Prostate gland (tissue), 1 donor: Measurements from ENCODE around the gene EFNA4.
A peak's percentile ranks its signal among the peaks of the same experiment; 100 is the strongest.

Experiments used
- POLR2A ChIP-seq: fragments of 450-650 bp; IDR thresholded peaks from one replicate; pipeline ENCODE4 v1.6.1; 2016; ENCODE audit warnings: antibody characterized with exemption, mild to moderate bottlenecking
- POLR2AphosphoS5 ChIP-seq: sonication (generic); formaldehyde crosslinking; IDR thresholded peaks from one replicate; pipeline ENCODE4 v1.6.1; 2017; ENCODE audit warnings: antibody characterized with exemption

GRCh38 chr1:155051342-155051776 is 12.2 kb upstream of the EFNA4 start:
- peak; percentile 67 for TF ChIP-seq POLR2A
- TF ChIP-seq POLR2AphosphoS5: no peak
